Skeletal muscle cell (primary cell): Measurements from ENCODE around the gene BCL7C.

ENCODE experiments used
- DNase-seq: peaks from one replicate; pipeline ENCODE4 v3.0.0-alpha.2; 2010; ENCODE audit warnings: low read depth
- H3K4me3 ChIP-seq: 2 replicates; pipeline ENCODE4 v1.5.1; 2011; ENCODE audit warnings: low read depth, mild to moderate bottlenecking, control low read depth, low read length, moderate library complexity

BCL7C gene

GRCh38 chr16:30923554-30924075, 29.7 kb upstream of the BCL7C start, which contains the start of gene FBXL19:
Gene FBXL19 (plus strand): TSS chr16:30923572. CDS start chr16:30925755, 2,183 bp downstream.
- peak within 1 kb of the TSS; percentile 64 for H3K4me3 ChIP-seq
- DNase-seq: no peak

- H3K4me3 ChIP-seq: peak overlapping the region; percentile 62
- peak; percentile 99 for DNase-seq
These were observed 29.2 kb upstream of the BCL7C start for GRCh38 chr16:30922960-30923535.

DNA sequence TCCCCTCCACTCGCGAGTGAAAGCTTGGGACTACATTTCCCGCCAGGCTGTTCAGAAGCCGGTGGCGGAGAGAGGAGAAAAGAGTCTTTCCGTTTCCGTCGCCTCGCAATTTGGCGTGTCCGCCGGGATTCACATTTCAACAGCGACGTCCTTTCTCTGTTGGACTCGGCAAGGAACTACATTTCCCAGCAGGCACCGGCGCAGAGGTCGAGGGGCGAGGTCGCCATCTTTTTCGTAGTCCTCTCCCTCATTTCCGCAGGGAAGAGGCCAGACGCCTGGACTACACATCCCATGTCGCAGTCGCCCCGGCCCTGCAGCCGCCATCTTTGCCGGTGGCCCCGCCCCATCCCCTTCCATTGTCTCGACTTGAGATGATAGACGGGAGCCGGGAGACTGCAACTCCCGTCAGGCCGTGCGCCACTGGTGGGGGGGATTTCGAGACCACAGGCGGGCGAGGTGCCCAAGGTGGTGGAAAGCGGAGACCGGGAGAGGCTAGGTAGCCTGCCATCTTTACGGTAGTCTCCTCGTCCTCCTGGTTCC, 28.6 kb upstream of the BCL7C start:
- peak; percentile 99 for DNase-seq
- H3K4me3 ChIP-seq: peak overlapping the region; percentile 64

- peak; percentile 69 for DNase-seq
- peak overlapping the region; percentile 64 for H3K4me3 ChIP-seq
These were observed 28.0 kb upstream of the BCL7C start for GRCh38 chr16:30921748-30922419.

GRCh38 chr16:30921459-30921747, 27.5 kb upstream of the BCL7C start:
- DNase-seq: no peak

DNA sequence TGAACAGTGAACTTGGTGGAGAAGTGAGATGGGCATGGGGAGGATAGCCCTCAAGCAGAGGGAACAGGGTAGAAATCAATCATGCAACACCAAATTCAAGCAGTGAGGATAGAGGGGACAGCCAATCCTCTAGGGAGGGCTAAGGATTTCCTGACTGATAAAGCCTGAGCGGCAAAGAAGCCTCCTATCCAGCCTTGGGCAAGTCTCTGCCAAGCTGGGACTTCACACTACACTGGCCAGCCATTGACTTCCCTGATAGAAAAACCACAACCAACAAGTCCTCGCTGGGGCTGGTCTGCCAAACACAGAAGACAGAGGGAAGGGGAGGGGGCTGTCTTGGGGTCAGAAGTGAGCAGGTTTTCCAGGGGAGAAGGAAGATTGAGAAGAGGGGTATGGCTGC, 27.0 kb upstream of the BCL7C start:
- H3K4me3 ChIP-seq: no peak overlapping the region
- no peak for DNase-seq

More at GRCh38 chr16:30921459-30921747, 27.5 kb upstream of the BCL7C start:
- H3K4me3 ChIP-seq: peak overlapping the region; percentile 64

DNA sequence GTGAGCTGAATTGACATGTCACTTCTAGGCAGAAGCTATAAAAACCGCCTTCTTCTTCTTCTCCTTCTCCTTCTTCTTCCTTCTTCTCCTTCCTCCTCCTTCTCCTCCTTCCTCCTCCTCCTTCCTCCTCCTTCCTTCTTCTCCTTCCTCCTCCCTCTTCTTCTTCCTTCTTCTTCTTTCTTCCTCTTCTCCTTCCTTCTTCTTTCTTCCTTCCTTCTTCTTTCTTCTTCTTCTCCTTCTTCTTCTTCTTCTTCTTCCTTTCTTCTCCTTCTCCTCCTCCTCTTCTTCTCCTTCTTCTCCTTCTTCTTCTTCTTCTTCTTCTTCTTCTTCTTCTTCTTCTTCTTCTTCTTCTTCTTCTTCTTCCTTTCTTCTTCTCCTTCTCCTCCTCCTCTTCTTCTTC, 24.7 kb upstream of the BCL7C start:
- no peak overlapping the region for H3K4me3 ChIP-seq
- DNase-seq: no peak

GRCh38 chr16:30914830-30915229, 21.0 kb upstream of the BCL7C start:
- H3K4me3 ChIP-seq: no peak overlapping the region
- DNase-seq: no peak

- H3K4me3 ChIP-seq: no peak overlapping the region
- no peak for DNase-seq
These were observed 19.0 kb upstream of the BCL7C start for GRCh38 chr16:30912794-30913412.

- DNase-seq: no peak
- H3K4me3 ChIP-seq: no peak overlapping the region
These were observed 16.7 kb upstream of the BCL7C start for GRCh38 chr16:30910427-30911029.

DNA sequence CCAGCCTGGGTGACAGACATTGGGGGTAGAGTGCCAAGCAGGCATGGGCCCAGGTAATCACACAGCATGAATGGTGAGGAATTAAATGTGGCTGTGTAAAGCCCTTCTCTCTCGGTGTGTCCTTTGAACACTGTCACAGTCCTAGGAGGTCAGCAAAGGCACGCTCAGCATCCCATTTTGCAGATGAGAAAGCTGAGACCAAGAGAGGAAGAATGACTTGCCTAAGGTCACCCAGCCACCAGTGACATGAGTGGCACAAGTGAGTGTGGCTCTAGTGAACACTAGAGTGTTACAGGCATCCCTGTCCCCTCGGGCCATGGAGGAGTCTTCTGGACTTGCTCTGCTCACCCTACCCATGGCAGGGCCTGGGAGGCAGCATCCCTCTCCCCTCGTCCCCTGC, 13.2 kb upstream of the BCL7C start:
- H3K4me3 ChIP-seq: no peak overlapping the region
- DNase-seq: no peak

DNA sequence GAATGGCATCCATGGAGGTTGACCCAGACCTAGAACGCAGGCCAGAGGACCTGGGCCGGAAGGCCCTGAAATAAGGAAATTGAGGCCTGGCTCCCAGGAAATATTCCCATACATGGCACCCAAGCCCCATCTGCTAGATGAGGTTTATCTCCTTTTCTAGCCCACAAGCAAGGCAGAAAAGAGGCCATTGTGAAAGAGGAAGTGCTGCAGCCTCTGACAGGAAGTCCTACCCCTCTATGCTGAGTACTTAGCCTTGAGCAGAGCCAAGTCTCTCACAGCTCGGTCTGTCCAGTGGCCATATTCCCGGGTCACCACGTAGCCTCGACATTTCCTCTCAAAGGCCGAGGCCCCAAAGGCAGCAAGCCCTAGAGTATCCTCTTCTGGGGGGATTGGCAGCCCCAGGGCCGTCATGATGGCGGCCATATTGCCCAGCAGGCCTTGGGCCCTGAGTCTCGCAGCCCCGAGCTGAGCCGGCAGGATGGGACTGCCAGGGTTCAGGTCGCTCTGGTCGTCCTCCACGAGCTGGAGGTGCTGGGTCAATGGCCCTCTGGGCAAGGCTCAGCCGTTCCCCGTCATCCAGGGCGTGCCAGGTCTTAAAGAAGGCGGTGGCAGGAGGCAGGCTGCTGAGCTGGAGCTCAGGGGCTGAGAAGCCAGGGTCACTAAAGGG, 10.4 kb upstream of the BCL7C start:
- no peak overlapping the region for H3K4me3 ChIP-seq
- DNase-seq: no peak

GRCh38 chr16:30903596-30903995, 9.7 kb upstream of the BCL7C start:
- H3K4me3 ChIP-seq: no peak overlapping the region

GRCh38 chr16:30903002-30903401, 9.1 kb upstream of the BCL7C start:
- no peak for DNase-seq
- H3K4me3 ChIP-seq: no peak overlapping the region

More at GRCh38 chr16:30903596-30903995, 9.7 kb upstream of the BCL7C start:
- no peak for DNase-seq

GRCh38 chr16:30902029-30902972, 8.4 kb upstream of the BCL7C start:
- no peak for DNase-seq
- H3K4me3 ChIP-seq: peak overlapping the region; percentile 44

DNA sequence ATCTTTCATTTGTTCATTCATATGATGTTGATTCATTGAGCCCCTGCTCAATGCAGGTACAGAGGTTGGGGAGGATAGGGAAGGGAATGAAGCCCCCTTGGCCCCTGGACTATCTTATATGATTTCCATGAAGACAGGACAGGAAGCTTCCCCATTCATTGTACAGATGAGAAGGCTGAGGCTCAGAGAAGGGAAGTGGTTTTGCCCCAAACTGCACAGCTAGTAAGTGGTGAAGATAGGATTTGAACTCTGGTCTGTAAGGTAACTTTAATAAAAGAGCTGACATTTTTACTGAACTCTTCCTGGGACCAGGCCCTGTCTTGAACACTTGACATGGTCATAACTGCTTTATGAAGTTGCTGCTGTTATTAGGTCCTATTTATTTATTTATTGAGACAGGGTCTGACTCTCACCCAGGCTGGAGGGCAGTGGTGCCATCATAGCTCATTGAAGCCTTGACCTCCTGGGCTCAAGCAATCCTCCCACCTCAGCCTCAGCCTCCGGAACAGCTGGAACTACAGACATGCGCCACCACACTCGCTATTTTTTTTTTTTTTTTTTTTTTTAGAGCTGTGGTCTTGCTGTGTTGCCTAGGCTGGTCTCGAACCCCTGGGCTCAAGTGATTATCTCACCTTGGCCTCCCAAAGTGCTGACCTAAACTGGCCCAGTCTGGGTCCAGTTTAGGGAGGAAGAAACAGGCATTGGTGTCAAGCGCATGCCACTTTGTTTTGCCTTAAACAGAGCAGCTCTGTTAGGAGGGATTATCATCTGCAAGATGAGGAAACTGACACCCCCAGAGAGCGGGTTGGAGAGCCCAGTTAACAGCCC, 7.5 kb upstream of the BCL7C start:
- no peak for DNase-seq
- H3K4me3 ChIP-seq: peak overlapping the region; percentile 44

DNA sequence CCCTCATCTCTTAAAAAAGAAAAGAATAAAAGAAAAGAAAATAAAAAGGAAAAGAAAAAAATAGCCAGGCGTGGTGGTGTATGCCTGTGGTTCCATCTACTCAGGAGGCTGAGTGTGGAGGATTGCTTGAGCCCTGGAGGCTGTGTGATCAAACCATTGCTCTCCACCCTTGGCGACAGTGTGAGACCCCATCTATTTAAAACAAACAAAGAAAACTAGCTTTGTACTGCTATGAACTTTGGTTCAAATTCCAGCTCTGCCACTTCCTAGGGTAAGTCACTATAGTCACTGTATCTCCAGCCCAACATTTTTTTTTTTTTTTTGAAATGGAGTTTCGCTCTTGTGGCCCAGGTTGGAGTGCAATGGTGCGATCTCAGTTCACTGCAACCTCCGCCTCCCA, 6.7 kb upstream of the BCL7C start:
- no peak overlapping the region for H3K4me3 ChIP-seq
- no peak for DNase-seq

GRCh38 chr16:30899794-30900193, 5.9 kb upstream of the BCL7C start:
- DNase-seq: no peak
- no peak overlapping the region for H3K4me3 ChIP-seq
